Upper lobe of left lung (tissue), 6 donors: ENCODE measurements around the gene UBE2E2. TPM values are rescaled to one million over a fixed set of nuclear protein-coding genes. Genes with fewer than 3 reads are reported as not detected.

Experiments
- ATAC-seq, 2 donors: fragments of 200-7000 bp; cut with Tn5 transposase; one replicate each; pipeline ENCODE4 v1.9.1; 2022; ENCODE audit warnings: mild to moderate bottlenecking in 2 of 2, moderate library complexity in 2 of 2; ENCODE audit not compliant: low FRiP score in 2 of 2
- DNase-seq, 2 donors: peaks; one replicate each; pipeline ENCODE4 v3.0.0-alpha.2; 2019 to 2020
- H3K27ac ChIP-seq, 4 donors: fragments of 200-600 bp; sonication (generic); one replicate each; pipeline ENCODE4 v1.5.1; 2016 to 2019
- H3K27me3 ChIP-seq, 4 donors: fragments of 200-600 bp; sonication (generic); one replicate each; pipeline ENCODE4 v1.5.1; 2017 to 2019
- H3K36me3 ChIP-seq, 4 donors: fragments of 200-600 bp; sonication (generic); one replicate each; pipeline ENCODE4 v1.5.1; 2016 to 2019
- H3K4me1 ChIP-seq, 4 donors: fragments of 200-600 bp; sonication (generic); one replicate each; pipeline ENCODE4 v1.5.1; 2018 to 2019
- H3K4me3 ChIP-seq, 4 donors: fragments of 200-600 bp; sonication (generic); one replicate each; pipeline ENCODE4 v1.5.1; 2017 to 2019; ENCODE audit warnings: mild to moderate bottlenecking in 2 of 4, moderate library complexity in 1 of 4
- H3K9me3 ChIP-seq, 4 donors: fragments of 200-600 bp; sonication (generic); one replicate each; pipeline ENCODE4 v1.5.1; 2018 to 2019
- EP300 ChIP-seq, 4 donors: sonication (generic); formaldehyde crosslinking; IDR thresholded peaks; one replicate each; pipeline ENCODE4 v1.5.1; 2017; ENCODE audit warnings: antibody characterized with exemption in 4 of 4, control low read depth in 2 of 4
- POLR2A ChIP-seq, 4 donors: fragments of 450-650 bp; IDR thresholded peaks; one replicate each; pipeline ENCODE4 v1.5.1; 2016 to 2017; ENCODE audit warnings: antibody characterized with exemption in 4 of 4, mild to moderate bottlenecking in 2 of 4
- POLR2AphosphoS5 ChIP-seq, 2 donors: sonication (generic); formaldehyde crosslinking; IDR thresholded peaks; one replicate each; pipeline ENCODE4 v1.5.1; 2017; ENCODE audit warnings: antibody characterized with exemption in 2 of 2
- whole genome bisulfite sequencing, 2 donors: methylation state at CpG; one replicate each; pipeline ENCODE4 v1.1.5; 2017 to 2018; 5-methylcytosine and 5-hydroxymethylcytosine counted together
- total RNA-seq, 6 donors: library from RNA; depleted of rRNA in 4 of 6; stranded (reverse); fragments of >200 nt in 4 of 6; gene quantifications; one replicate each; pipeline versions ENCODE4 v1.1.0 to v1.2.1, GENCODE V29; 2016 to 2021
- TF ChIP-seq, protein P1 (sequence below), 6 experiments: fragments of 450-650 bp in 4 of 6; fragments of 200-600 bp in 2 of 6; sonication (generic) in 2 of 6; IDR thresholded peaks; one replicate each; pipeline ENCODE4 v1.5.1; 2016 to 2019; ENCODE audit warnings: antibody characterized with exemption in 6 of 6
- donor health status: DM: no; HTN: no; CAD: no; lungs with moderate emphysema.
- donor health status: DM: no; HTN: yes; CAD: no; lungs with severe emphysema.

UBE2E2 gene
- total RNA-seq, 6 donors from 2014 or later: 18.3 to 61.5 (median 41.9) TPM

- H3K4me3 ChIP-seq: no peak overlapping the region
- no peak for DNase-seq
- no peaks in the 10 kb centered on the region for H3K36me3 ChIP-seq
- WGBS, 2 donors: 43 to 45% methylated on average over 1 of the region's 1 CpG
- no peaks in the 10 kb centered on the region for H3K9me3 ChIP-seq
- H3K27me3 ChIP-seq: no peaks in the 10 kb centered on the region
- ATAC-seq: no peak
- H3K27ac ChIP-seq: no peak overlapping the region
- no peaks in the 10 kb centered on the region for H3K4me1 ChIP-seq
- no peak for TF ChIP-seq EP300 (IDR thresholded peaks at IDR 0.05)
Observed at GRCh38 chr3:23406601-23407000, 203.5 kb downstream of the UBE2E2 start.

DNA sequence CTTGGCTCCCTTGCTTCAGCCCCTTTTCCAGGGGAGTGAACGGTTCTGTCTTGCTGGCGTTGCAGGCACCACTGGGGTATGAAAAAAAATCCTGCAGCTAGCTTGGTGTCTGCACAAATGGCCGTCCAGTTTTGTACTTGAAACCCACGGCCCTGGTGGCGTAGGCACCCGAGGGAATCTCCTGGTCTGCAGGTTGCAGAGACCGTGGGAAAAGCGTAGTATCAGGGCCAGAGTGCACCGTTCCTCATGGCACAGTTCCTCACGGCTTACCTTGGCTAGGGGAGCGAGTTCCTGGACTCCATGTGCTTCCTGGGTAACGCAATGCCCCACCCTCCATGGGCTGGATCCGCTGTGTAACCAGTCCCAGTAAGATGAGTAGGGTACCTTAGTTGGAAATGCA lies 214.9 kb downstream of the UBE2E2 start:
- H3K27ac ChIP-seq: no peak overlapping the region
- TF ChIP-seq EP300 (IDR thresholded peaks at IDR 0.05) (no peak), POLR2AphosphoS5 (IDR thresholded peaks at IDR 0.05) (no peak), POLR2A (IDR thresholded peaks at IDR 0.05) (no peak)
- TF ChIP-seq, protein P1, sequence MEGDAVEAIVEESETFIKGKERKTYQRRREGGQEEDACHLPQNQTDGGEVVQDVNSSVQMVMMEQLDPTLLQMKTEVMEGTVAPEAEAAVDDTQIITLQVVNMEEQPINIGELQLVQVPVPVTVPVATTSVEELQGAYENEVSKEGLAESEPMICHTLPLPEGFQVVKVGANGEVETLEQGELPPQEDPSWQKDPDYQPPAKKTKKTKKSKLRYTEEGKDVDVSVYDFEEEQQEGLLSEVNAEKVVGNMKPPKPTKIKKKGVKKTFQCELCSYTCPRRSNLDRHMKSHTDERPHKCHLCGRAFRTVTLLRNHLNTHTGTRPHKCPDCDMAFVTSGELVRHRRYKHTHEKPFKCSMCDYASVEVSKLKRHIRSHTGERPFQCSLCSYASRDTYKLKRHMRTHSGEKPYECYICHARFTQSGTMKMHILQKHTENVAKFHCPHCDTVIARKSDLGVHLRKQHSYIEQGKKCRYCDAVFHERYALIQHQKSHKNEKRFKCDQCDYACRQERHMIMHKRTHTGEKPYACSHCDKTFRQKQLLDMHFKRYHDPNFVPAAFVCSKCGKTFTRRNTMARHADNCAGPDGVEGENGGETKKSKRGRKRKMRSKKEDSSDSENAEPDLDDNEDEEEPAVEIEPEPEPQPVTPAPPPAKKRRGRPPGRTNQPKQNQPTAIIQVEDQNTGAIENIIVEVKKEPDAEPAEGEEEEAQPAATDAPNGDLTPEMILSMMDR (IDR thresholded peaks at IDR 0.05): no peak
- no peaks in the 10 kb centered on the region for H3K4me1 ChIP-seq
- no peaks in the 10 kb centered on the region for H3K27me3 ChIP-seq
- H3K9me3 ChIP-seq: no peaks in the 10 kb centered on the region
- no peaks in the 10 kb centered on the region for H3K36me3 ChIP-seq
- H3K4me3 ChIP-seq: no peak overlapping the region
- WGBS, 2 donors: 88 to 95% methylated on average over 13 of the region's 13 CpGs
- ATAC-seq (no peak), DNase-seq (no peak)

- Histone ChIP-seq H3K27me3 (no peaks in the 10 kb centered on the region), H3K4me1 (peaks cover 0 to 8% (median 0%) of the 10 kb centered on the region in 4 donors), H3K4me3 (no peak overlapping the region), H3K9me3 (no peaks in the 10 kb centered on the region), H3K36me3 (no peaks in the 10 kb centered on the region), H3K27ac (no peak overlapping the region)
- no peak for DNase-seq
- 64 to 67% methylated on average over 3 of the region's 3 CpGs for WGBS, 2 donors
- no peak for ATAC-seq
- TF ChIP-seq, protein P1 (IDR thresholded peaks at IDR 0.05): no peak
- TF ChIP-seq POLR2A (IDR thresholded peaks at IDR 0.05) (no peak), EP300 (IDR thresholded peaks at IDR 0.05) (no peak), POLR2AphosphoS5 (IDR thresholded peaks at IDR 0.05) (no peak)
Observed at GRCh38 chr3:23421811-23422516, 218.8 kb downstream of the UBE2E2 start.

DNA sequence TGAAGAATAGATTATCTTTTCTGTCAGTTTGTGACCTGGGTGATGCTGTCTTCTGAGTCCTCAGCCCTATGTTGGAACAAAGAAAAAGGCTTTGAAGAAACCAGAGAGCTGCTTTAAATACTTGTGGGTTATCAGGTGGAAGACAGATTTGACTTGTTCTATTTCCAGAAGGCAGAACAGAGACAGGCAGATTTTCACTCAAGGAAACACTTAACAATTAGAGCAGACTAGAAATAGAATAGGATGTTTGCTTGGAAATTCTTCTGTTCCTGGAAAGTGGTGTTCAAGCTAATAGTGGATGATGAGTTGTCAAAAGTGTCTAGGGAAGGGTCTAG lies 219.4 kb downstream of the UBE2E2 start:
- no peak overlapping the region for H3K27ac ChIP-seq
- no peaks in the 10 kb centered on the region for H3K9me3 ChIP-seq
- H3K36me3 ChIP-seq: no peaks in the 10 kb centered on the region
- ATAC-seq (no peak), DNase-seq (no peak)
- H3K4me1 ChIP-seq: peaks cover 0 to 8% (median 0%) of the 10 kb centered on the region in 4 donors
- no peak overlapping the region for H3K4me3 ChIP-seq
- TF ChIP-seq EP300 (IDR thresholded peaks at IDR 0.05): no peak
- H3K27me3 ChIP-seq: no peaks in the 10 kb centered on the region

DNA sequence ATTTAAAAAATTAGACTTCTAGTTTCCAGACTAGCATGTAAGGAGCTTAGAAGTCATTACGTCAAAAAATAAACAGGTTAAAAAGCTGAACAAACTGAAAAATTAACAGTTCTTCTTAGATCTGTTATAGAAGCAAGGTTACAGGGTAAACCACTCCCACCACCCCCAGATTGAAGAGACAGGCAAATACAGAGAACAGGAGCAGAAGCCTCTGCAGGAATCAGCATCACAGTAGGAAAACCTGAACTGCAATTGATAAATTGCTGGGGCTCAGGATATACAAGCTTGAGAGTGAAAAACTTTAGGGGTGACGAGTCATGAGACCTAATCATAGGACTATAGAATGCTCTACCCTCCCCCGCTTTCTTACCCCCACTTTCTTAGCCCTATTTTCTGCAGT lies 222.3 kb downstream of the UBE2E2 start:
- Histone ChIP-seq H3K4me1 (peaks cover 0 to 8% (median 0%) of the 10 kb centered on the region in 4 donors), H3K27ac (no peak overlapping the region), H3K27me3 (no peaks in the 10 kb centered on the region), H3K9me3 (no peaks in the 10 kb centered on the region), H3K36me3 (no peaks in the 10 kb centered on the region), H3K4me3 (no peak overlapping the region)
- 94 to 95% methylated on average over 3 of the region's 3 CpGs for WGBS, 2 donors
- DNase-seq: no peak
- no peak for ATAC-seq
- TF ChIP-seq POLR2A (IDR thresholded peaks at IDR 0.05) (no peak), EP300 (IDR thresholded peaks at IDR 0.05) (no peak), POLR2AphosphoS5 (IDR thresholded peaks at IDR 0.05) (no peak)
- TF ChIP-seq, protein P1 (IDR thresholded peaks at IDR 0.05): no peak

- Histone ChIP-seq H3K4me3 (no peak overlapping the region), H3K27me3 (no peaks in the 10 kb centered on the region), H3K9me3 (no peaks in the 10 kb centered on the region), H3K36me3 (no peaks in the 10 kb centered on the region), H3K27ac (no peak overlapping the region), H3K4me1 (no peaks in the 10 kb centered on the region)
- 81 to 82% methylated on average over 2 of the region's 2 CpGs for WGBS, 2 donors
- DNase-seq: no peak
- ATAC-seq: no peak
- TF ChIP-seq EP300 (IDR thresholded peaks at IDR 0.05) (no peak), POLR2A (IDR thresholded peaks at IDR 0.05) (no peak), POLR2AphosphoS5 (IDR thresholded peaks at IDR 0.05) (no peak)
- TF ChIP-seq, protein P1 (IDR thresholded peaks at IDR 0.05): no peak
Observed at GRCh38 chr3:23430781-23431398, 227.8 kb downstream of the UBE2E2 start.
